SHP77 treated with DMSO at 0.1 percent for 48 hours (cell line): Measurements from ENCODE around the gene PACRG.

ENCODE experiments used
- DNase-seq: peaks from one replicate; lab custom pipeline; 2025; lab: John Stamatoyannopoulos, UW

The PACRG gene

DNA sequence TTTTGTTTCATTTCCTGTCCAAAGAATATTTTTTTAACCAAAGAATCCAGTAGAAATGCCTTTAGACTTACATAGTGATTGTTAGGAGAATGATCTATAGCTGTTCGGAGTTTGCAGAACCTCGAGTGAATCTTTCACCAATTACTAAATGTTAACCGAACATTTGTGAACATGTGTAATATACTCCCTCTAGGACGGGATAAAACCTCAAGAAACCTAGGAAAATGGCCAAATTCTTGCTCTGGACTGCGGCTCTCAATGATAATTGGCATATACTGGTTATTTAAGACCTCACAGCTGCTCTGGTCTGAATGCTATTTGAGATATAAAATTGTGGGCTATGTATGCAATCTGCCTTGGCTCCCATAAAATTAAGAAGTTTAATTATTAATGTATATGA lies 137.1 kb downstream of the PACRG start:
- DNase-seq: no peak

- no peak for DNase-seq
Observed at GRCh38 chr6:162866656-162867055, 138.9 kb downstream of the PACRG start.

GRCh38 chr6:162868397-162868796 lies 140.6 kb downstream of the PACRG start:
- DNase-seq: no peak

DNA sequence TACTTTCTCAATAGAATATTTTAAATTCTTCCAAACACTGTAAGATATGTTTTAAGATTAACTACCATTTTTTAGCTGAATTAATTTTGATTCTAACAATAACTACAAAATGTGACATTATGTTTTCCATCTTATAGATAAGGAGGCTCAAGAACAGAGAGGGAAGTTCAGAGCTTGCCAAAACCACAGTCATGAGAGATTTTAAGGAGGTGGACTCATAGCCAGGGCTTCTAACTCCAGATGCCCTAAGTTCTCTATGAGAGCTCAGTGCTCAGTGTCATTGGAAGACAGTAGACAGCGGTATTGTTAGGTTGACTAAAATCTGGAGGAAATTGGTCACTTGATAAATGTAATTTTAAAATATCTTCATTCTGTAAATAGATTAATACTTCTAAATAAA lies 144.2 kb downstream of the PACRG start:
- DNase-seq: no peak

GRCh38 chr6:162873537-162873936 lies 145.8 kb downstream of the PACRG start:
- DNase-seq: no peak

DNA sequence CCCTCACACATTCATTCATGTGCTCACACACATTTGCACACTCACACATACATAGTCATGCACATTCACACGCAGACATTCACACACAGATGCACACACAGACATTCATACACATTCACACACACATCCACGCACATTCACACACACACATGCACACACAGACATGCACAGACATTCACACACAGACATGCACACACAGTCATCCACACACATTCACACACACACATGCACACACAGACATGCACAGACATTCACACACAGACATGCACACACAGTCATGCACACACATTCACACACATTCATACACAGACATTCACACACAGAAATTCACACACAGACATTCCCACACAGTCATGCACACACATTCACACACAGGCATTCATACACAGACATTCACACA lies 147.3 kb downstream of the PACRG start:
- DNase-seq: no peak

GRCh38 chr6:162882801-162883481 lies 155.2 kb downstream of the PACRG start:
- no peak for DNase-seq

DNA sequence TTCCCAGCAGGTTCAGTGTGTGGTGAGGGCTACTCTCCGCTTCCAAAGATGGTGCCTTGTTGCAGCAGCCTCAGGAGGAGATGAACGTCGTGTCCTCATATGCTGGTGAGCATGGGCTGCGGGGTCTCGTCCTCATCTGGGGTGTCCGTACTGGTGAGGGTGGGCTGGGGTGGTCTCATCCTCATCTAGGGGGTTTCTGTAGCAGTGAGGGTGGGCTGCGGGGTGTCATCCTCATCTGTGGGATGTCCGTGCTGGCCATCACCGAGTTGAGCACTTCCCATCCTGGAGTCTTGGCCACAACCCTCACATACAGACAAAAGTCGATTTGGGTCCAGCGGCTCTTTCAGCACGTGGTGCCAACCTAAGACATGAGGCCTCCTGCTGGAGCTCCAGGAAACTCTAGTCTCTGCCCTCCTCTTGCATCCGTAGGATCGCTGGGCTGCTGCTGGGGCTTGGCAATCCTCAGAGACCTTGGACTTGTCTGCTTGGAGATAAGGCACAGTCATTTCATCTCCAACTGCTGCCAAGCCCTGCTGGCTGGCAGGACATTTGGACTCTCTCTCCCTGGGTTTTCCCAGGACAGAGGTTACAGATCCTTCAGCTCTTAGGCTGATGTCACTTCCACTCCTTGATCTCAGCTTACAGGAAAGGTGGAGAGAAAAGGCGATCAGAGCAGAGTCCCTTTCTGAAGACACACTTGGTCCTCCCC lies 160.4 kb downstream of the PACRG start:
- DNase-seq: no peak

GRCh38 chr6:162889303-162889702 lies 161.5 kb downstream of the PACRG start:
- no peak for DNase-seq

DNA sequence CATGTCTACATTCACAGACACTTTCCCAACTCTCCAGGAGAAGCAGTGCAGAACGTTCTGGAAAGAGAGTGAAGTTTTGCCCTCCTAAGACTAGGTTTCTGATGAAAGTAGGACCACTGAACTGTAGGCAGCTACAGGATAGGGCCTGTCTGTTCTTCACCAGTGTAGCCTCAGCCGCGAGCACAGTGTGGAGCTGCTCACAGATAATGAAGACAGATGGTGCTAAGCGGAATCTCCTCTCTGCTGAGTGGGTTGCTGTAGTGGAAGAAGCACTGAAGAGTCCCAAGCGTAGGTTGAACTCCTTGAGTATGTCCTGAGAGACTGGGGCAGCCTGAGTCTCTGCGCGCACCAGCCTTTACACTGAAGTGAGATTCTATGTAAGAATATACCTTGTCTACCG lies 170.2 kb downstream of the PACRG start:
- DNase-seq: no peak

GRCh38 chr6:162899148-162899547 lies 171.4 kb downstream of the PACRG start:
- no peak for DNase-seq

GRCh38 chr6:162900503-162900902 lies 172.7 kb downstream of the PACRG start:
- no peak for DNase-seq

DNA sequence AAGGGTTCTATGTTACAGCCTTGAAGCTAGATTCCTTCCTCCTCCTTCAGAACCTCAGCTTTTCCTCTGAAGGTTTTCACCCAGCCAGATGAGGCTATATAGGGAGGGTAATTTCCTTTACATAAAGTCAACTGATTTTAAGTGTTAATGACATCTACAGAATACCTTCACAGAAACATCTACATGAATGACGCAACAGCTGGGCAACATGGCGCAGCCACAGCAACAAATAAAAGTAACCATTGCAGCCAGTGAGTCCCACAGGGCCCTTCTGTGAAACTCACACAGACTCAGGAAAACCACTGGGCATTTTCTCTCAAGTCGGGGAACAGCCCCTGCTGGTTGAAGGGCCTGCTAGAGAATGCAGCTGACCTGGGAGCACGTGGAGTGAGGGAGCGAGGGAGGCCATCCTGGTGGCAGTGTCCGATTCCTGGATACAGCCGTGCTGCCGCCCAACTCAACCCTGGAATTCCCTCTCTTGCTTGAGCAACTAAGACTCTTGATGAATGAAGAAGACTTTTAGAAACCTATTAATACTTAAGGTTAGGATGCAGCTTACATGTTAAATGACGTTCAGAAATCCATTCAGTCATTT lies 176.4 kb downstream of the PACRG start:
- no peak for DNase-seq

DNA sequence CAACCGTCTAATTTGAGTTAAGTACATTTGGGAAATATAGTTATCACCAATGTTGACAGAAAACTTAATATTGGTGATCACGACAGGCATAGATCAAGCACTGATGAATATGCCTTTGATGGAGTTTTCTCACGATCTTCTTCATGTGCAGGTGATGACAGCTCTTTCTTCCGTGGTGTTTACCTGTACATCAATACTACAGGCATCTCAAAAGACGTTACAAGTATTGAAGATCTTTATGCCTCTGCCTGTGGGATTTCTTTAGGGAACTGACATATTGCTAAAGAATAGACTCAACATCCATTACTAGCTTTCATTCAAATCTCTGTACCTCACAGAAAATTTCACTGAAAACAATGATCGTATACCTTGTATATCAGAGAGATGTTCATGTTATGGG lies 178.7 kb downstream of the PACRG start:
- no peak for DNase-seq

DNA sequence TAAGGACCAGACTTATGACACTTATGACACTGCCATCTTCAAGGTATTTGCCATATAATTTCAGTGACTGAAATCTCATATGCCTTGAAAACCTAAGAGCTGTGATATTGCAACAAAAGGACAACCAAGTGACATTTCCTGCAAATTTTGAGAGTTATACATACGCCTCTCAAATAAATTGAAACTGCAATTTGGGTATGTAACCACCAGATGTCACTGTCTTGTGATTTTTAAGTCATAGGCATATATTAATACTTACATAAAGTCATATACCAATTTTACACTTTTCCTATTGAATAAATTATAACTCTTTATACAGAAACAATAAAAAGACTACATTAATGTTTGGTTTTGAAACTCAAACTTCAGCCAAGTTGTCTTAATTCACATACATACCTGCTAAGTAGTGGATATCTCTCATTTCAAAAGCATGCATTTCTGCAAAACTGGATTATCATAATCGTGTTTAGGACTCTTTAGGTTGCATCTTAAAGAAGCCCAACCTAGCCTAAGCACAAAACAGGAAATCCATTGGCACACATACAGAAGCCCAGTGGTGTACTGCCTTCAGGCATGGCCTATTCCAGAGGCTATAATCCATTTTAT lies 180.2 kb downstream of the PACRG start:
- no peak for DNase-seq

- DNase-seq: no peak
Observed at GRCh38 chr6:162913206-162913605, 185.4 kb downstream of the PACRG start.

GRCh38 chr6:162917506-162917905 lies 189.7 kb downstream of the PACRG start:
- no peak for DNase-seq

DNA sequence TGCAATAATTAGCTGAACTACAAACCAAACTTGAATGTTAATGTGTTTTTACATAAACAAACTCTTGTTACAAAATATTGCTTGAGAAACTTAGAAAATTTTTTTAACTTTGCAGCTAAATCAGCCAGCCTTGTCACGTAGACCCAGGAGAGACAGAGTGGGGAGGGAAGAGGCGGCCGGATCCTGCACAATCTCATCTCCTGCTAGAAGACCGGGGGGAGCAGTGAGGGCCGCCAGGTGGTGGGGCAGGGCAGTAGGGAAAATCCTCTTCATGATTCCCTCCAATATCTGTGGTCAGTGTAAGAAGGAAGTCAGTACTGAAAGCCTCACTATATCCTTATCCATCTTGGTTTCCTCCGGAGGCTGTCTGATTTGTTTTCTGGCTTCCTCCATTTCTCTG lies 193.3 kb downstream of the PACRG start:
- DNase-seq: no peak

- DNase-seq: no peak
Observed at GRCh38 chr6:162921510-162922040, 193.8 kb downstream of the PACRG start.

DNA sequence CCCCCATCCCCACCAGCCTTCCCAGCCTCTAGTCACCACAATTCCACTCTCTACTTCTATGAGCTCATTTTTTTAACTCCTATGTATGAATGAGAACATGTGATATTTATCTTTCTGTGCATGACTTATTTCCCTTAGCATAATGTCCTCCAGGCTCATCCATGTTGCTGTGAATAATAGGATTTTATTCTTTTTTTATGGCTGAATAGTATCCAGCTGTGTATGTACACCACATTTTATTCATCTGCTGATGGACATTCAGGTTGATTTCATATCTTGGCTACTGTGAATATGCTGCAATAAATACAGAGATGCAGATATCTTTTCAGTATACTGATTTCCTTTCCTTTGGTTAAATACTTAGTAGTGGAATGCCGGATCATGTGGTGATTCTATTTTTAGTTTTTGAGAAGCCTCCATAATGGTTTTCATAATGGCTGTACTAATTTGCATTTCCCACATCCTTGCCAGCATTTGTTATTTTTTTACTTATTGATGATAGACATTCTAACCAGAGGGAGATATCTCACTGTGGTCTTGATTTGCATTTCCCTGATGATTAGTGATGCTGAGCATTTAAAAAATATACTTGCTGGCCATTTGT lies 194.9 kb downstream of the PACRG start:
- DNase-seq: no peak

- no peak for DNase-seq
Observed at GRCh38 chr6:162934844-162935243, 207.1 kb downstream of the PACRG start.

DNA sequence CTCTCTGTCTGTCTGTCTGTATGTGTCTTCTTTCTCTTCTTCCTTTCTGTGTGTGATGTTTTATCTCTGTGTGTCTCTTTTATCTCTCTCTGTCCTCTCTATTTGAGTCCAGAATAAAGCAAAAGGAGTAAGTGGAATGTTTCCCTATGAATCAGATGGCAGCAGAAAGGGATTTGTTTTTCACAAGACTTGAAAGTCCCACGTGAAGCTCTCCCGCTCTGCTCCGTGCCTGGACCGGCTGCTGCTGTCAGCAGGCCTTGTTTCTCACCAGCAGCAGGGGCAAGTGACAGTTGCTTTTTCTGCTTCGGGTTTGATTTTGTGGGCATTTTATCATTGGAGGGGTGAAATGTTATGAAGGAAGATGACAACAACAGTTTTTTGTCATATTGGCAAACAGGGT lies 212.7 kb downstream of the PACRG start:
- no peak for DNase-seq
